Measurements from ENCODE around the gene GARNL3.

GARNL3 gene

DNA sequence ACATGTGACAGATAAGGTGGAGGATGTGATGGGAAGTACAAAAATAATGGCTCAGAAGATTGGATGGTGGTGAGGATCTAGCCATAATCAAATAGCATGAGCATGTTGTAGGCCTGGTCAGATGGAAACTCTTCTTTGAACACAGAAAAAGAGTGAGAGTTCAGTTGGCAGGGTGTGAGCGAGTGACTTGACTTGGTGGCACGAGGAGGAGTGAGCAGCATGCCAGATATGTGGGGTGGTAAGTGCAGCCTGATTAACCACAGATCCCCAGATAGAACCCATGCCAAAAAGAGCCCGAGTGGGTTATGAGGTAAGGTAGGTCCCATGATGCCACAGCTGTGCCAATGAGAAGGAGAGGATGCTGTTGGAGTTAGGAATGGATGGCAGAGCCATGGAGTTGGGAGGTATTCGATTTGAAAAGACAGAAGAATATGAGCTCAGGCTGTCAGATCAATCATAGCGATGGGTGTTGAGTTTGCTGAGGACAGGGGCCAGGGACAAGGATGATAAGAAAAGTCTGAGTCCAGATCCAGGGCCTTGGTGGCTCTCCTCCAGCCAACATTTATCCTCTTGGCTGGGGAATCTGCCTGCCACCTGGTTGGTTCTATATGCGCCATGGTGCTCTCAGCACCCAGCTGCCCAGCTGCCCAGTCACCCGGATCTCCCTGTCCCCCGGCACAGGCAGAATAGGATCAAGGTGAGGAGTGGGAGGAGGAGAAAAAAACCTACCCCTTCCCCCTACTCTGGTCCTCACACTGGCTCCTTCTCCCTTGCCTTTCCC, 16.5 kb downstream of the GARNL3 start:
- no peak for DNase-seq

DNA sequence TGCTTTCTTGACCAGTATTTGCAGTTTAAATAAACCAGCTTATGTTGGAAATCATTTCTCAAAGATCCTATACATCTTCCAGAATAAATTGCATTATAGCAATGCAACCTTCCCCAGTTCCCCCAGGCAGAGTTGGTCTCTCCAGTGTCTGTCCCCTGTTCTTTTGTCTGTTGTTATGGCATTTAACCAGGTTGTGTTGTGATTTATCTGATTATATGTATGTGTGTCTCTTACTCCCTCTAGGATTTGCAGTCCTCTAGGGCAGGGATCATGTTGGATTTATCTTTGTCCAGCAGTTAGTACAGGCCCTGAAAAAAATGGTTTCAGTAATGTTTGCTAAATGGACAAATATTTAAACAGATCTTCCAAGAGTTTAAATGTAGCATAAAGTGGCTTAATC, 17.3 kb downstream of the GARNL3 start:
- DNase-seq = no peak

DNA sequence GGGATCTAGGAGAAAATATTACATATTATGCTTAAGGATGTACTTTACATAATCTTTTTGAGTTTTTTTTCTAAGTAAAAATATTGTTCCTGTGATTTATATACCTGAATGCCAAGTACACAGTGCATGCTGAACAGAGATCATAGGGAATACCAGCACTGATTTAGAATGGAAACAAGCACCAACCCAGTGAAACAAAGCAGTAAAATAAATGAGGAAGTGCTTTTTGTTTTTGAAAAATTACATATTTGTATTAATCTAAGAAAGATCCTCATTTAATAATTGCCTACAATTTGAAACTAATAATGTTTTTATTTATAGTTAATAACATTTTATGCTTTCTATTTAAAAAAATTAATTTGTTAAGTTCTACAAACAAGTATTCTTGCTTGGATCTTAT, 18.0 kb downstream of the GARNL3 start:
- no peak for DNase-seq

DNA sequence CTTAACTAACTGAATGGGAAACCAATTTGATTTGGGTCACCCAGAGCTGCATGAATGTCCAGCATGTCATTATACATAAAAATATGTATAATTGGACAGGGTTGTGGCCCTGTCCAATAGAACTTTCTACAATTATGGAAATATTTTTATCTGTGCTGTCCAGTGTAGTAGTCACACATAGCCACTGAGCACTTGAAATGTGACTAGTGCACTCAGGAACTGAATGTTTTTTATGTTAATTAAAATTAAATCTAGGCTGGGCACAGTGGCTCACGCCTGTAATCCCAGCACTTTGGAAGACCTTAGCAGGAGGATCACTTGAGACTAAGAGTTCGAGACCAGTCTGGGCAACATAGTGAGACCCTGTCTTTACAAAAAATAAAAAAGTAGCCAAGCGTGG, 18.6 kb downstream of the GARNL3 start:
- no peak for DNase-seq

DNA sequence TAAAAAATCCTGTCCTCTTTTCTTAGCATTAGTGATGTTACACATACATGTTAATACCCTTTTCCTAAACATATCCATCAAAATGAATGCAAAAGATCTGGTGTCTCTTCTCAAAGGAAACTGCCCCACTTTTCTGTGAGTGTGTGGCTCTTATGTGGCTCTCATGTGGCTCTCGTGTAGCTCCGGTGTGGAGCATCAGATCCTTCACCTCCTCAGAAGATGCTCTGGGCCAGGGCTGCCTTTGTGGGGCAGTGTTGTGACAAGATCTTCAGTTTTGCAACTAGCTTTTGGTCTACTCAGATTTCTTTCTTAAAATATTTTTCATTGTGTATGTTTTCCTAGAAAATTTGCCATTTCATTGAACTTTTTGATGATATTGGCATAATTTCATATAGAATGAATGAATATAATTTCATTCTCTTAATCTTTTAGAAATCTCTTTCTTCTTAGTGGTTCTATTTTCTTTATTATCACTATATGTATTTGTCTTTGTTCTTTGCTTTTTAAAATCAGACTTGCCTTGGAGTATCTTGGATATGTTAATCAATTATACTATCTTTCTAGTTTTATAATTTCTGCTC, 19.4 kb downstream of the GARNL3 start:
- no peak for DNase-seq

DNA sequence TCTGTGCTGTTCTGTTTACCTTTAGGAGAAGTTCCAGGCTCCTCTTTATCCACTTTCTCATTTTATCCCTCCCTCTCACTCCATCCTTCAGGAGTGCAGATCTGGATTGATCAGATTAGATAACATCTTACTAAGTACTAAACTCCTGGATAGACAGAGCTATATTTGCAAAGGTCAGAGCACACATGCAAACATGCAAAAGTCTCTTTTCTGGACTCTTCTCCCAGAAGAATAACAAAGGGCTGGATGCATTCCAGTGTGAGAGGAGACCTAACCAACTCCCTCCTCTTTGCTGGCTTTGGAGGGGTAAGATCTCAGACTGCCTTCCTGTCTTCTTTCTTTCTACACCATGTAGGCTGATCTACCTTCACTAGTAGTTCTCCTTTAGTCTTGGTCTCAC, 21.4 kb downstream of the GARNL3 start:
- no peak for DNase-seq

DNA sequence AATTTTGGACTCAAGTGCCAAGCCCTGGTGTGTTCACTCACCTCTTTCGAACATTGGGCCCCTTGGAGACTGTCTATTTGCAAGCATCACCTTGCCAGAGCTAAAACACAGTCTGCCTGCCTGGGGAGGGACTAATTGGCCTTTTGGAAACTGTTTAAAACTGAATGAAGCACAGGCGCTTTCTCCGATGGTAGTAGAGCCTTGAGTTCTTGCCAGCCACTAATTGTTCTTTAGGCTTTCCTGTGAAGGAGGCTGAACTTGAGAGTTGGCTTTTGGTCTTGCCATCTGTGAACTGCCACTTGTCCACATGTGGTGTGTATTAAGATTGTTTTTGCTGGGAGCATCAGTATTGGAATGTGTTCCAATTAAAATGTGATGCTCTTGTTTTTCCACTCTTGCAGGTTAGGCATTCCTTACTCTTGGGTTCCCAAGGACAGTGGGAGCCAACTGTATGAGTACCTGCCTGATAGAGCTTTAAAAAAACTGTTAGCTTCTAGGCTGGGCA, 26.0 kb downstream of the GARNL3 start:
- no peak for DNase-seq

DNA sequence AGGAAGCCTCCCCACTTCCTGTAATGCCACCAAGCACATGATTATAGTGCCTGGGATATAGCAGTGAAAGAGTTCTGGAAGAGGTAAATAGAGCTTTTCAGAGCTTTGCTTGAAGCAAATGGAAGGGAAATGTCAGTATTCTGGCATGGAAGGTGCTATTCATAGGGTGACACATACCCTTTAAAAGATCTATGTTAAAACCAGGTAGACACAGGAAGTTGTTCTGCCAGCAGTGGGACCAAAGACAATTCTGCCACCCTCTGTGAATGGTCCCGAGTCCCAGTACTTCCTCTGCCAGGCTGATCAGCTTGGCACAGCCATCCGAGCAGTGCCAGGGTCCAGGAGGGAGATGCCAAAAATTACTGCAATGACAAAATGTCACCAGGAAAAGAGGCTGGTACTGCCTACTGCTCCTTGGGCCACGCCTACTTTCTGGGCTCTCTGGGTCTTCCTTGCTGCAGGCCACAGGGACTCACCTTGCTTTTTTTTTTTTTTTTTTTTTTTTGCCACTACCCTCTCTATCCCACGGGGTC, 26.7 kb downstream of the GARNL3 start:
- DNase-seq = no peak

DNA sequence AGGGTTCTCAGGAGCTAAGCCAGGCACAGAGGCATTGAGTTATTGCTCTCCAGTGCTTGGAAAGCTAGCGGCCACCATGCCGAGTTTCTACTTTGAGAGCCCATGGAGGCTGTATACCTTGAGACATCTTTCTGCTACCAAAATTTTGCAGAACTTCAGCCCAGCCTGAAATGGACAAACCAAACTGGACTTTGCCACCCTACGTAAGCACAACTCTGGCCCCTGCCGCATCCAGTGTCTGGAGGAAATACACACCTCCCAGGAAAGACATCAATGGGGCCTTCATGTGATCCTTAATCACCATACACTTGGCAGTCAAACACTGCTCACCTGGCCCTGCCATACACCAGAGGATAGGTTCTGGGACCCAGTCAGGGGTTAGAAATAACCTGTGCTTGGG, 27.8 kb downstream of the GARNL3 start:
- no peak for DNase-seq

DNA sequence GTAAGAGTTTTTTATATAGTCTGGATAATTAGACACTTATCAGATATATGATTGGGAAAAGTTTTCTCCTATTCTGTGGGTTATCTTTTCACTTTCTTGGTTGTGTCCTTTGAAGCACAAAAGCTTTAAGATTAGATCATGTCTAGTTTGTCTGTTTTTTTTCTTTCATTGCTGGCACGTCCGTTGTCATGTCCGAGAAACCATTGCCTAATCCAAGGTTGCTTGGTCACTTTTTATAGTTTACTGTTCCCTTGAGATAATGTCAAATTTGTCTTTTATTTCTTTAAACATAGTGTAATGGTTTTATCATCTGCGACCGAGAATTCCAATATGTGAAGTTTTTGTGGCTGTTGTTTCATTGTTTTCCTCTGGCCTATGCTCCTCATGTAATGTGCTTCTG, 28.8 kb downstream of the GARNL3 start:
- DNase-seq = no peak

DNA sequence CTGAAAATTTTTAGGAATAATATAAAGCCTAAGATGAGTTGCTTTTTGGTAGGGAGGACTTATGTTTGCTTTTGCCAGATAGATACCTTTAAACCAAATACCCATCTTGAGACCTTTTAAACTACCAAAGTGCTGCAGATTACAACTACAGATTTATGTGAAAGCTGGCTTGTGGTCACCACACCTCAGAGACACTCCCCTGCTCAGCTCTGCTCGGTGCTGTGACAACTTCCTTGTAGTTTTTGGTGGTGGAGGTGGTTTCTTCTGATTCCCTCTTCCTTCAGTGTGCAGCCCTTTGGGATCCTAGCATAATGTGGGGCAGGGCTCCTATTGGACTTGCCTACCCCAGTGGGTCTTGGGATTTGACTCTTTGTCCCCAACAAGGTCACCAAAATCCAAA, 29.2 kb downstream of the GARNL3 start:
- no peak for DNase-seq

DNA sequence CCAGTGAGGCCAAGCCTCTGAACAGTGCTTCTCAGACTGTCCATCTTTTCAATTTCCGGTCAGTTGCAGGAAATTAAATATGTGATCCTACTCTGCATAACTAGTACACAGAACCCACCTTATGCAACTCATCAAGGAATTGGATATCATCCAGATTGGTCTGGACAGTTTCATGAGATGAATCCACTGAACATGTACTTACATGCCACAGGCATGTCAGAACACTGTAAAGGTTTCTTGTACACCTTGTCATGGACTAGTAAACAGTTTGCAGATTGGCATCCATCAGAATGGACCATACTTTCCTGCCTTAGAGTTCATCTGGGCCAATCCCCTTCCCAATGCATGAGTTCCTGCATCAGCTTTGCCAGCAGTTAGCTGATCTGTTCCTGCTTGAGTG, 30.4 kb downstream of the GARNL3 start:
- no peak for DNase-seq

DNA sequence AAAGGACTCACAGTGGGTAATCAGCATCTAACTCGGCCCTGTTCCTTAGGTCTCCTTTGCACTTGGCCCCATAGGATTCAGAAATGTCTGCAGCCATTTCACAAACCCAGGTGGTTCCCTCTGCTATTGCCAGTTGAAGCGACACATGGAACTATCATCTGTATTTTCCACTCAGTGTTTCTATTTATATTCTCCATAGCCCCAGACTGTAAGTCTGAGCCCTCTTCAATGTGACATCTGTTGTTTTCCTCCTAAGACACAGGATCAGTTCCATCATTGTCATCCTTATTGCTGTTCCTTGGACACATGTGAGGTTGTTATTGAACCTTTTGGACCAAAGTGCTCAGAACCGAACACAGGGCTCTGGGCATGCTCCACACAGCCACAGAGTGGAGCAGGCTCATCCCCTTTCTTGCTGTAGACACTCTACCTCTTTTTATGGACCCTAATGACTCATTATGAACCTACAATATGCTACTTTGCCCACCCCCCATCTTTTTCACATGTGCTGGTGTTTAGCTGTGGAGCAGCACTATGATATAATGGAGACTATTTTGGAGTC, 36.4 kb downstream of the GARNL3 start:
- DNase-seq = no peak

DNA sequence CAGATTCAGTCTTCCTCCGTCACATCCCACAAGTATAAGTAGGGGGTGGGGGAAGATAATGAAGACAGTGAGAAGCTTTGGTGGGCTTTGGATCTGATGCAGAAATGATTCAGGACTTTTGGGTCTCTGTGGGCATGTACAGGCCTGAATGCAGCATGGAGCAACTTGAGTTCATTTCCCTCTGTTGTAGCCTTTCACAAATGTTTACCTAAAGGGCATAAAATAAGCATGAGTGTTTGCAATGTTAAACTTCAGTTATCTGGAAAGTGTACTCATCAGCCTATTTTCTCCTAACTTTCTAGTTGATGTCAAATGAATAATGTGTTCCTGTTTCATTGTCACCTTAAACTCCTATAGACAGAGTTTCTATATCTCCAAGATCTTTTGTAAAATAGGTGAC, 39.3 kb downstream of the GARNL3 start:
- no peak for DNase-seq

DNA sequence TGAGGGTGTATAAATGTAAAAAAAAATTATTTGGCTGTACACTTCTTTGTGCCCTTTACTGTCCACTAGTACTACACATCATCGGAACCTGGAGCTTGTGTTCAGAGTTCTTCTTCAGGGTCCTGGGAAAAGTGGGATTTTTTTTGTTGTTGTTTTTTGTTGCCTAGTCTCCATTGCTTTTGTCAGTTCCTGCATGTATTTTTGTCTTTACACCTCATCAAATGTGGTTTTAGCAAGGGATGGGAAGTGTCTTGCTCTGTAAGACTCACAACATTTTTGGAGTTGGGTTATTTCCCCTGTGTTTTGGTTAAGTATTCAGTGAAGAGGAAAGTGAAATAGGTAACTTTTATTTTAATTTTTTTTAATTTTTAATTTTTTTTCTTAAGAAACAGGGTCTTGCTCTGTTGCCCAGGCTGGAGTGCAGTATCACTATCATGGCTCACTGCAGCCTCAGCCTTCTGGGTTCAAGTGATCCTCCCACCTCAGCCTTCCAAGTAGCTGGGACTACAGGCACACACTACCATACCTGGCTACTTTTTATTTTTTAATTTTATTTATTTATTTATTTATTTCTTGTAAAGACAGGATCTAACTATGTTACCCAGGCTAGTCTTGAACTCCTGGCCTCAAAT, 40.7 kb downstream of the GARNL3 start:
- DNase-seq = no peak

DNA sequence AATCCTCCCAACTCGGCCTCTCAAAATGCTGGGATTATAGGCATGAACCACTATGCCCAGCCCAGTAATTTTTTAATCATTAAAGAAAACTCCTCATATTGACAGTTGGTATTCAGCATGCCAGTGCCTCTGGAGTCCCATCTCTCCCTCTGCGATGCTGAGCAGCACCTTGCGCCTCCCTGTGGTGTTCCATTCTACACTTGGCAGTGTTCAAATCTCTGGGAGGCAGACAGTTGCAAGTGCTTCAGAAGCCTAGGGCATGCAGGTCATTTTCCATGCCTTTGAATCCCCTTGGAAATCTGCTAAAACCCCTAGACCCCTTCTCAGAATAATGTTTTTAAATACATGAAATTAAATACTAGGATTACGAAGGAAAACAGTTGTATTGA, 41.3 kb downstream of the GARNL3 start:
- DNase-seq = no peak

DNA sequence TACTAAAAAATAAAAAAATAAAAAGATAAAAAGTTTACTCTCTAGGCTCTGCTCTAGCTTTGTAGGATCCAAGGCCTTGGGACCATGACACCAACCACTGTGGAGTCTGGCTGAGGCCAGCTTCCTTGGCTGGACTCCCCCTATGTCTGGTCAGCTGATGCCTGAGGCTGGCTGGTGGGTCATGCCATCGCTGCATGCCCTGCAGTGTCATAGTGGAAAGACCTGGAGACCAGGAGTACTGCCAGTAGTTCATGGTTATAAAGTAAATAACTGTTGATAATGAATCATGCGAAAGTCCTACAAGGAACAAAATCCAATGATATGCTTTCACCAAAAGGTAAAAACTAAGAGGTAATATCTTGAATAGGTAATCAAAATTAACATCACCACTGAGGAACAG, 43.2 kb downstream of the GARNL3 start:
- no peak for DNase-seq

DNA sequence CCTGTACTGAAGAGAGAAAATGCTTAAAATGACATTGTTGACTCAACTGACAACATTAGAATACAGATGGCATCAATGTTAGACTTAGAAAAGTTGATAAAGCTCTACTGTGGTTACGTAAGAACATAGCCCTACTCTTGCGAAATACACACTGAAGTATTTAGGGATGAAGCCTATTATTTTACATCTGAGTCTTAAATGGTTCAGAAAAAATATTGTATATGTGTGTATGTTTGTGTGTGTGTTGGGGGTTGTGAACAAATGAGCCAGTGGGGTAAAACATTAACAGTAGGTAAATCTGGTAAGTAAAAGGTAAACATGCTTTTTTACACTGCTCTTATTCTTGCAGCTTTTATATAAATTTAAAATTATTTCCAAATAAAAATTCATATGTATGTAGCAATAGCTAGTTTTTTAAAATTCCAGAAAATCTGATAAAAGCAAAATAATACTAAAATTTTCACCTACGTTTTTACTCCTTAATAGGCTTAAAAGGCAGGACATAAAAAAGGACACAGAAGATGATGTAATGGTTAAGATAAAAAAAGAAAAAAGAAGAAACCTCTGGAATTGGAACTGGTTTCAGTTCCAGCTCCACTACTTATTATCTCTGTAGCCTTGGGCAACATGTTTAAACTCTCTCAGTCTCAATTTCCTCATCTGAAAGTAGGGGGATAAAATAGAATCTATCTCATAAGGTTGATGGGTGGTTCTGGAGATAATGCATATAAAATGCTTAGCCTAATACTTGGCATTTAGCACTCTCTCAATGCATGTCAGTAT, 44.3 kb downstream of the GARNL3 start:
- DNase-seq = no peak

DNA sequence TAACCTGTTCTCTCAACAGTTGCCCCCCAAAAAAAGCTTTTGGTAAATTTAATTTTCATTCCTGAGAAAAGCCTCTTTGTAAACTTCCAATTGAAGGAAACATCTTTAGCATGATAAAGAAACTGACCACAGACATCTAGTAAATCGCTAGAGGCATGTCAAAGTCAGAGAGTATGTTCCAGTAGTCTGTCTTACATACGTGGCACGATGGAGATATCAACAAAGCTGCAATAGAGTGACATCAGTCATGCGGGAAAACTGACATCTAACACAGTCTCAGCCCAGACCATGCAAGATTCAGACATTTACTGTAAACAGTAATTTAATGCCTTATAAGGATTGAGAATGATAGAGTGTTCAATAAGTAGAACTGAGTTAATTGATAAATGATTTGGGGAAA, 45.1 kb downstream of the GARNL3 start:
- no peak for DNase-seq

DNA sequence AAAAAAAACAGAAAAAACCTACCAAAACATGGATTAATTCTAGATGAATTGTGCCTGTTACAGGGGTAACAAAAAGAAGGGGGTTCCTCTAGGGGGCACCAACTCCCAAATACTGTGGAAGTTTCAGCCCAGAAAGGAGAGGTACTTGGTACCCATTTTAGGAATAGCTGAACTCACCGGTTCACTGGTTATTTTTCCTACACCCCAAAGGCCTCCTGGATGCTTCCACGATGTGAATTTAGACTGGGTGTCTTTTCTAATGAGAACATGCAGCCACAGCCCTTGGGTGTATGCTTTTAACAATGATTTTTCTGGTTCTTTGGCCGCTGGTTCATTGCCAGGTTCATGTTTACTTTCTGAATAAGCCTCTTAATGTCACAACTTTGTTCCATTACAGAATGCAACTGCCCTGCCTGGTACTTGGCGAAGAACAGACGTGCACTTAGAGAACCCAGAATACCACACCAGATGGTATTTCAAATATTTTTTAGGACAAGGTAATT, 46.7 kb downstream of the GARNL3 start:
- DNase-seq = peak; percentile 19

DNA sequence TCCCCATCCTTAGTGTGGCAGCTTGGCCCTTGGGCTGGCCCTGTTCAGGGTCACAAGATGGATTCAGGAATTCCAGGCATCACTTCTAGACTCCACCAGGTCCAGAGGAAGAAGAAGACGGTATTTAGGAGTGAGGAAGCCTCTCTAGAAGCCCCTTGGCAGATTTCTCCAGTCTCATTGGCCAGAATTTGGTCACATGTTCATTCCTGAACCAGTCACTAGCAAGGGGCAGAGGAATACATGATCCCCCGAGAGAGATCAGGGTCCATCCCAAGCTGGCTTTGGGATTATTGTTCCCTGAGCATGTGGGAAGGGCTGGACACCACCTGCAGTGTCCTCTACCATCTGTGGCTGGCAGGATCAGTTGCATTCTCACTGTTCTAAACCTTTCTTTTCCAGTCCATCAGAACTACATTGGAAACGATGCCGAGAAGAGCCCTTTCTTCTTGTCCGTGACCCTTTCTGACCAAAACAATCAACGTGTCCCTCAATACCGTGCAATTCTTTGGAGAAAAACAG, 48.5 kb downstream of the GARNL3 start:
- DNase-seq = no peak

DNA sequence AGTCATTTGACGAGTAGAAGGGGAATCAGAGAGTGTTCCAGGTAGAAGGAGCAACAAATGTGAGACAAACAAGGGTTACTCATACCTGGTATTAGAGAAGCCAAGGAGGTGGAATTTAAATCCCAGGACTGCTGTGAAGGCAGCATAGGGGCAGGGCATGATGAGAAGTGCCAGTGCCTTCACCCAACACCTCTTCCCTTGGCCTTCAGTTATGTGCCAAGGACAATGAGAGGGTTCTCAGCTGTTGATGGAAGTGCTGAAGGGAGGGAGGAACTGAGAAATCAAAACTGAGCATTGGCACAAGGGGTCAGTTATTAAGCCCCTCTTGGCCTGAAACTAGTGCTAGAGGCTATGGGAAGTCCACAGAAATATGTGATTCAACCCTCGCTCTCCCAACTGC, 50.3 kb downstream of the GARNL3 start:
- no peak for DNase-seq
